WTC11 (cell line): Measurements from ENCODE around the gene IL1RAP. TPM values are rescaled to one million over a fixed set of nuclear protein-coding genes. Genes with fewer than 3 reads are reported as not detected.

Source experiments
- ATAC-seq: fragments of 200-7000 bp; cut with Tn5 transposase; 2 replicates; pipeline ENCODE4 v1.10.0; 2021; ENCODE audit warnings: mild to moderate bottlenecking, moderate library complexity
- CTCF ChIA-PET: fragments of 300-600 bp; sonication (Branson Sonifier 250); formaldehyde crosslinking; loops from one replicate; lab custom pipeline; 2021; ENCODE audit warnings: antibody characterized with exemption; lab: Charles Lee
- POLR2A ChIA-PET: fragments of 350-600 bp; sonication (Branson Sonifier 250); formaldehyde crosslinking; loops from one replicate; lab custom pipeline; 2021; ENCODE audit warnings: antibody characterized with exemption; lab: Charles Lee
- DNase-seq: peaks from one replicate; pipeline ENCODE4 v3.0.0; 2021; ENCODE audit warnings: low spot score
- H3K27ac Mint-ChIP-seq: 2 replicates; pipeline ENCODE4 v1.8.0; 2021; ENCODE audit warnings: mixed read lengths
- H3K27me3 Mint-ChIP-seq: 2 replicates; pipeline ENCODE4 v1.8.0; 2021; ENCODE audit warnings: low read depth, mild to moderate bottlenecking, moderate library complexity, mixed read lengths
- H3K36me3 Mint-ChIP-seq: 2 replicates; pipeline ENCODE4 v1.8.0; 2021; ENCODE audit warnings: mixed read lengths
- H3K4me1 Mint-ChIP-seq: 2 replicates; pipeline ENCODE4 v1.8.0; 2022; ENCODE audit warnings: mixed read lengths
- H3K4me3 Mint-ChIP-seq: 2 replicates; pipeline ENCODE4 v1.8.0; 2021; ENCODE audit warnings: mild to moderate bottlenecking, moderate library complexity, mixed read lengths
- H3K9me3 Mint-ChIP-seq: 2 replicates; pipeline ENCODE4 v1.8.0; 2021; ENCODE audit warnings: mixed read lengths
- ATF1 ChIP-seq: sonication (generic); formaldehyde crosslinking; IDR thresholded peaks from 2 replicates; pipeline ENCODE4 v1.8.1; 2023; ENCODE audit warnings: mild to moderate bottlenecking, moderate library complexity, missing genetic modification reagents
- CTCF ChIP-seq: fragments of 200-600 bp; IDR thresholded peaks from 2 replicates; pipeline ENCODE4 v1.8.0; 2022; ENCODE audit warnings: antibody characterized with exemption
- E2F1 ChIP-seq: sonication (generic); formaldehyde crosslinking; IDR thresholded peaks from 2 replicates; pipeline ENCODE4 v1.8.0; 2022; ENCODE audit warnings: mild to moderate bottlenecking, missing genetic modification reagents
- GABPB1 ChIP-seq: sonication (generic); formaldehyde crosslinking; IDR thresholded peaks from 2 replicates; pipeline ENCODE4 v1.8.1; 2023; ENCODE audit warnings: mild to moderate bottlenecking, missing genetic modification reagents
- GRHL2 ChIP-seq: fragments of 250-450 bp; sonication (Bioruptor Pico); IDR thresholded peaks from 2 replicates; pipeline ENCODE4 v1.8.0; 2022; ENCODE audit warnings: mild to moderate bottlenecking, moderate library complexity; ENCODE audit not compliant: insufficient replicate concordance, severe bottlenecking
- GTF2I ChIP-seq: fragments of 250-450 bp; sonication (Bioruptor Pico); conservative IDR thresholded peaks from 2 replicates; pipeline ENCODE4 v1.4.0; 2021; ENCODE audit warnings: mild to moderate bottlenecking
- HMGA2 ChIP-seq: fragments of 250-450 bp; sonication (Bioruptor Pico); IDR thresholded peaks from 2 replicates; pipeline ENCODE4 v1.4.0; 2021; ENCODE audit warnings: mild to moderate bottlenecking, moderate library complexity
- JUN ChIP-seq: sonication (generic); formaldehyde crosslinking; IDR thresholded peaks from 2 replicates; pipeline ENCODE4 v1.8.0; 2023; ENCODE audit warnings: mild to moderate bottlenecking, missing genetic modification reagents
- MAX ChIP-seq: sonication (generic); formaldehyde crosslinking; IDR thresholded peaks from 2 replicates; pipeline ENCODE4 v1.8.0; 2022; ENCODE audit warnings: mild to moderate bottlenecking, missing genetic modification reagents
- NFE2L1 ChIP-seq: sonication (generic); formaldehyde crosslinking; IDR thresholded peaks from 2 replicates; pipeline ENCODE4 v1.8.1; 2023; ENCODE audit warnings: missing genetic modification reagents
- RORB ChIP-seq: fragments of 250-450 bp; sonication (Bioruptor Pico); IDR thresholded peaks from 2 replicates; pipeline ENCODE4 v1.9.0; 2021; ENCODE audit warnings: mild to moderate bottlenecking
- TCF7 ChIP-seq: sonication (generic); formaldehyde crosslinking; IDR thresholded peaks from 2 replicates; pipeline ENCODE4 v1.8.0; 2022; ENCODE audit warnings: mild to moderate bottlenecking, low read depth, missing genetic modification reagents, moderate library complexity
- TEAD4 ChIP-seq: sonication (generic); formaldehyde crosslinking; IDR thresholded peaks from 2 replicates; pipeline ENCODE4 v1.8.0; 2022; ENCODE audit warnings: mild to moderate bottlenecking, missing genetic modification reagents
- ZMAT4 ChIP-seq: fragments of 250-450 bp; sonication (Bioruptor Pico); IDR thresholded peaks from 2 replicates; pipeline ENCODE4 v1.9.0; 2021; ENCODE audit warnings: mild to moderate bottlenecking
- ZNF121 ChIP-seq: sonication (generic); formaldehyde crosslinking; IDR thresholded peaks from 2 replicates; pipeline ENCODE4 v1.8.0; 2023; ENCODE audit warnings: missing genetic modification reagents
- ZNF138 ChIP-seq: sonication (generic); formaldehyde crosslinking; conservative IDR thresholded peaks from 2 replicates; pipeline ENCODE4 v1.8.1; 2022; ENCODE audit warnings: mild to moderate bottlenecking, moderate library complexity, missing genetic modification reagents
- ZNF281 ChIP-seq: sonication (generic); formaldehyde crosslinking; IDR thresholded peaks from 2 replicates; pipeline ENCODE4 v1.8.0; 2023; ENCODE audit warnings: mild to moderate bottlenecking, missing genetic modification reagents
- ZNF532 ChIP-seq: fragments of 250-450 bp; sonication (Bioruptor Pico); IDR thresholded peaks from 2 replicates; pipeline ENCODE4 v1.9.0; 2021; ENCODE audit warnings: mild to moderate bottlenecking, borderline replicate concordance
- ZNF671 ChIP-seq: fragments of 250-450 bp; sonication (Bioruptor Pico); IDR thresholded peaks from 2 replicates; pipeline ENCODE4 v1.8.0; 2021; ENCODE audit warnings: mild to moderate bottlenecking
- total RNA-seq: library from RNA; stranded (reverse); gene quantifications from 3 replicates; pipeline ENCODE4 v1.2.3, GENCODE V29; 2021

IL1RAP gene
- total RNA-seq, 1 experiment from 2014 or later, result 4.5 TPM

GRCh38 chr3:190538288-190538687 is 24.4 kb downstream of the IL1RAP start (continued):
- TF ChIP-seq CTCF, result no peak
- TF ChIP-seq ZNF532 (CRISPR knock-in tag), result no peak
- TF ChIP-seq TCF7 (CRISPR knock-in tag), result no peak
- no peak for TF ChIP-seq MAX (CRISPR knock-in tag)

- peaks cover 32% of the 10 kb centered on the region for H3K4me1 Mint-ChIP-seq
These were observed 25.6 kb downstream of the IL1RAP start for GRCh38 chr3:190539526-190539925.

GRCh38 chr3:190541008-190541407 is 27.1 kb downstream of the IL1RAP start:
- ATAC-seq (peak; percentile 60), DNase-seq (no peak)
- Mint-ChIP-seq H3K4me3 (no peak overlapping the region), H3K4me1 (peaks cover 34% of the 10 kb centered on the region), H3K27me3 (peaks cover 88% of the 10 kb centered on the region), H3K27ac (no peak overlapping the region), H3K36me3 (no peaks in the 10 kb centered on the region), H3K9me3 (no peaks in the 10 kb centered on the region)
- TF ChIP-seq GABPB1 (no peak), ATF1 (CRISPR knock-in tag) (no peak), NFE2L1 (no peak), ZNF121 (CRISPR knock-in tag) (no peak), ZNF138 (CRISPR knock-in tag) (no peak), ZMAT4 (no peak), E2F1 (CRISPR knock-in tag) (no peak), TEAD4 (CRISPR knock-in tag) (no peak), ZNF281 (CRISPR knock-in tag) (no peak)
- ChIA-PET POLR2A (no interaction called here), CTCF (interaction anchor here (1.3 kb wide), 1 partner anchor 8 kb away, joined by 3 read pairs; no protein-coding TSS in a partner anchor)

More at GRCh38 chr3:190539526-190539925, 25.6 kb downstream of the IL1RAP start:
- ATAC-seq, result no peak
- Mint-ChIP-seq H3K9me3 (no peaks in the 10 kb centered on the region), H3K27me3 (peaks cover 73% of the 10 kb centered on the region), H3K36me3 (no peaks in the 10 kb centered on the region), H3K4me3 (no peak overlapping the region), H3K27ac (no peak overlapping the region)
- CTCF ChIA-PET, result no interaction called here
- POLR2A ChIA-PET, result no interaction called here
- no peak for DNase-seq
- no peak for TF ChIP-seq GRHL2 (CRISPR knock-in tag)
- TF ChIP-seq E2F1 (CRISPR knock-in tag), result no peak
- no peak for TF ChIP-seq JUN
- no peak for TF ChIP-seq GTF2I (CRISPR knock-in tag)
- no peak for TF ChIP-seq RORB (CRISPR knock-in tag)
- peak; percentile 90 for TF ChIP-seq HMGA2 (CRISPR knock-in tag)
- TF ChIP-seq ZNF671 (CRISPR knock-in tag), result no peak
- TF ChIP-seq, all 79 proteins: peak for 1
